GM23338 (cell line): ENCODE data around the gene PLEKHG4. TPM values are rescaled to one million over a fixed set of nuclear protein-coding genes. Genes with fewer than 3 reads are reported as not detected.

ENCODE experiments used
- polyA plus RNA-seq: library from polyadenylated mRNA; unstranded; fragments of >200 nt; fragmentation: Nextera tagmentation; extraction: Ambion mirVana; gene quantifications from 2 replicates; pipeline ENCODE4 v1.2.1, GENCODE V29; 2016
- total RNA-seq: library from RNA; depleted of rRNA; stranded (reverse); fragments of >200 nt; shearing (Covaris generic); gene quantifications from 2 replicates; pipeline ENCODE4 v1.2.3, GENCODE V29; 2014; rRNA removed

The PLEKHG4 gene
- total and polyA plus RNA-seq, 2 experiments from 2014 or later = 3.2 to 10.3 TPM

Other genes starting within 250 kb of the PLEKHG4 start
- 26.6 and 35.9 TPM in 2 replicates for gene PHAF1, start 169.6 kb upstream of the PLEKHG4 start, total RNA-seq
- 14.2 and 14.7 TPM in 2 replicates for gene PHAF1, start 169.6 kb upstream of the PLEKHG4 start, polyA plus RNA-seq
- 6.8 and 7.0 TPM in 2 replicates for gene B3GNT9, start 128.5 kb upstream of the PLEKHG4 start, total RNA-seq
- 0.99 and 1.5 TPM in 2 replicates for gene B3GNT9, start 128.5 kb upstream of the PLEKHG4 start, polyA plus RNA-seq
- gene TRADD, start 119.6 kb upstream of the PLEKHG4 start, total RNA-seq = 0.42 TPM in 1 of 2 replicates, not detected in the other
- gene TRADD, start 119.6 kb upstream of the PLEKHG4 start, polyA plus RNA-seq = 0.50 and 0.55 TPM in 2 replicates
- not detected in 2 replicates for gene FBXL8, start 119.6 kb upstream of the PLEKHG4 start, total RNA-seq
- 0.26 TPM in 1 of 2 replicates, not detected in the other for gene FBXL8, start 119.6 kb upstream of the PLEKHG4 start, polyA plus RNA-seq
- 1.3 TPM in 1 of 2 replicates, not detected in the other for gene HSF4, start 114.8 kb upstream of the PLEKHG4 start, total RNA-seq
- gene HSF4, start 114.8 kb upstream of the PLEKHG4 start, polyA plus RNA-seq = 0.19 TPM in 1 of 2 replicates, not detected in the other
- gene NOL3, start 109.0 kb upstream of the PLEKHG4 start, total RNA-seq = 0.27 and 3.3 TPM in 2 replicates
- gene NOL3, start 109.0 kb upstream of the PLEKHG4 start, polyA plus RNA-seq = 2.7 and 4.0 TPM in 2 replicates
- 22.7 and 23.1 TPM in 2 replicates for gene MATCAP1, start 95.6 kb upstream of the PLEKHG4 start, total RNA-seq
- 9.5 and 13.3 TPM in 2 replicates for gene MATCAP1, start 95.6 kb upstream of the PLEKHG4 start, polyA plus RNA-seq
- 1.6 and 2.3 TPM in 2 replicates for gene EXOC3L1, start 89.4 kb upstream of the PLEKHG4 start, total RNA-seq
- gene EXOC3L1, start 89.4 kb upstream of the PLEKHG4 start, polyA plus RNA-seq = 0.92 and 1.1 TPM in 2 replicates
- gene E2F4, start 87.4 kb upstream of the PLEKHG4 start, total RNA-seq = 135 and 168 TPM in 2 replicates
- 67.0 and 67.2 TPM in 2 replicates for gene E2F4, start 87.4 kb upstream of the PLEKHG4 start, polyA plus RNA-seq
- gene ELMO3, start 80.4 kb upstream of the PLEKHG4 start, total RNA-seq = 16.2 and 18.3 TPM in 2 replicates
- 4.5 and 4.7 TPM in 2 replicates for gene ELMO3, start 80.4 kb upstream of the PLEKHG4 start, polyA plus RNA-seq
- gene TMEM208, start 52.4 kb upstream of the PLEKHG4 start, total RNA-seq = 18.4 and 23.2 TPM in 2 replicates
- 82.3 and 89.7 TPM in 2 replicates for gene TMEM208, start 52.4 kb upstream of the PLEKHG4 start, polyA plus RNA-seq
- gene FHOD1, start 32.1 kb upstream of the PLEKHG4 start, total RNA-seq = 48.2 and 52.7 TPM in 2 replicates
- 26.2 and 28.4 TPM in 2 replicates for gene FHOD1, start 32.1 kb upstream of the PLEKHG4 start, polyA plus RNA-seq
- gene SLC9A5, start 30.6 kb upstream of the PLEKHG4 start, total RNA-seq = 5.4 and 6.4 TPM in 2 replicates
- gene SLC9A5, start 30.6 kb upstream of the PLEKHG4 start, polyA plus RNA-seq = 3.4 and 4.5 TPM in 2 replicates
- gene KCTD19, start 47.2 kb downstream of the PLEKHG4 start, total RNA-seq = 0.31 TPM in 1 of 2 replicates, not detected in the other
- 0.61 and 0.65 TPM in 2 replicates for gene KCTD19, start 47.2 kb downstream of the PLEKHG4 start, polyA plus RNA-seq
- 1.2 TPM in 1 of 2 replicates, not detected in the other for gene LRRC36, start 47.3 kb downstream of the PLEKHG4 start, total RNA-seq
- gene LRRC36, start 47.3 kb downstream of the PLEKHG4 start, polyA plus RNA-seq = not detected in 2 replicates
- 0.28 TPM in 1 of 2 replicates, not detected in the other for gene TPPP3, start 114.0 kb downstream of the PLEKHG4 start, total RNA-seq
- 0.26 and 1.3 TPM in 2 replicates for gene TPPP3, start 114.0 kb downstream of the PLEKHG4 start, polyA plus RNA-seq
- 2.3 and 2.7 TPM in 2 replicates for gene ZDHHC1, start 136.9 kb downstream of the PLEKHG4 start, total RNA-seq
- 1.4 and 1.6 TPM in 2 replicates for gene ZDHHC1, start 136.9 kb downstream of the PLEKHG4 start, polyA plus RNA-seq
- gene HSD11B2, start 151.6 kb downstream of the PLEKHG4 start, total RNA-seq = 23.0 and 25.1 TPM in 2 replicates
- 14.8 and 16.6 TPM in 2 replicates for gene HSD11B2, start 151.6 kb downstream of the PLEKHG4 start, polyA plus RNA-seq
- 68.7 and 69.4 TPM in 2 replicates for gene ATP6V0D1, start 201.6 kb downstream of the PLEKHG4 start, total RNA-seq
- gene ATP6V0D1, start 201.6 kb downstream of the PLEKHG4 start, polyA plus RNA-seq = 19.5 and 20.6 TPM in 2 replicates
- gene AGRP, start 204.0 kb downstream of the PLEKHG4 start, total RNA-seq = not detected in 2 replicates
- not detected in 2 replicates for gene AGRP, start 204.0 kb downstream of the PLEKHG4 start, polyA plus RNA-seq
- gene RIPOR1, start 249.3 kb downstream of the PLEKHG4 start, total RNA-seq = 7.4 and 22.4 TPM in 2 replicates
- gene RIPOR1, start 249.3 kb downstream of the PLEKHG4 start, polyA plus RNA-seq = 6.8 and 7.6 TPM in 2 replicates